Measurements from ENCODE around the gene LRRC4B. TPM values are rescaled to one million over a fixed set of nuclear protein-coding genes. Genes with fewer than 3 reads are reported as not detected.

The LRRC4B gene
- total RNA-seq, 1 donor from 2014 or later, result not detected

DNA sequence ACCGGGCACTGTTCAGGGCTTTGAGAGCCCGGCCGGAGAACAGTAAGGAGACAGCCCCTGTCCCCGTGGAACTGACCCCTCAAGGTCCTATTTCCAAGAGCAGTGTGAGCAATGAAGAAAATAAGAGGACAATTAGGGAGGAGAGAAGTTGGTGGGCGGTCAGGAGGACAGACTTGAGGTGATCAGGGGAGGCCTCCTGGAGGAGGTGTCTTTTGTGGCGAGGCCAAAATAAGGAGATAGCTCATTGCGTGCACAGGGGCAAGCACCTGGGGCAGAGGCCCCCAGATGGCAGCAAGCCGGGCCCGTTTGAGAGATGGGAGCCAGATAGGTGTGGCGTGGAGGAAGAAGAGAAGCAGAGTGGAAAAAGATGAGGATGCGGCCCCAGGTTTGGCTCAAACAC is 2.8 kb upstream of the LRRC4B start:
- intact Hi-C loops (cut with micrococcal nuclease), result no loop called here

DNA sequence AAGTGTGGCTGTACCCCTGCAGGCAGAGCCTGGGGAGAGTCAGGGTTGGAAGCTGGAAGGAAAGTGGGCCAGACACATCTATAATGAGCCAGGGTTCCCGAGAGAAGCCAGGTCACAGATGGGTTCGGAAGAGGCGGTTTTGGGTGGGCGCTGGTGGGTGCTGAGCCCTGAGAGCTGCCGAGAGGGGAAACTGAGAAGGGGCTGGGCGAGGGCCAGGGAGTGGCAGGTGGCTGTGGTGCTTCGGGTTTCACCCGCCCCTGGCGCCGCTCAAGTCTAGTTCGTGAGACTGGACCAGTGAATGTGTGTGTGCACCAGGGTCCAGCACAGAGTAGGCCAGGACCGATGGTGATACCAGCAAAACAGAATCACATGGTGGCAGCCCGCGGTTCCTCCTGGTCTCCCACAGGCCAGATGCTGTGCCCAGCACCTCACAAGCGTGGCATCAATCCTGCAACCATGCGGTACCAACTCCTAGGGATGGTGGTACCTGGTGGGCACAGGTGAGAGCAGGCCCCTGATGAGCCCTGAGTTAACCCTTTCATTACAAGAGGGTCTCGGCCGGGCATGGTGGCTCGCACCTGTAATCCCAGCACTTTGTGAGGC is 1.8 kb upstream of the LRRC4B start:
- intact Hi-C loops (cut with micrococcal nuclease), result no loop called here

DNA sequence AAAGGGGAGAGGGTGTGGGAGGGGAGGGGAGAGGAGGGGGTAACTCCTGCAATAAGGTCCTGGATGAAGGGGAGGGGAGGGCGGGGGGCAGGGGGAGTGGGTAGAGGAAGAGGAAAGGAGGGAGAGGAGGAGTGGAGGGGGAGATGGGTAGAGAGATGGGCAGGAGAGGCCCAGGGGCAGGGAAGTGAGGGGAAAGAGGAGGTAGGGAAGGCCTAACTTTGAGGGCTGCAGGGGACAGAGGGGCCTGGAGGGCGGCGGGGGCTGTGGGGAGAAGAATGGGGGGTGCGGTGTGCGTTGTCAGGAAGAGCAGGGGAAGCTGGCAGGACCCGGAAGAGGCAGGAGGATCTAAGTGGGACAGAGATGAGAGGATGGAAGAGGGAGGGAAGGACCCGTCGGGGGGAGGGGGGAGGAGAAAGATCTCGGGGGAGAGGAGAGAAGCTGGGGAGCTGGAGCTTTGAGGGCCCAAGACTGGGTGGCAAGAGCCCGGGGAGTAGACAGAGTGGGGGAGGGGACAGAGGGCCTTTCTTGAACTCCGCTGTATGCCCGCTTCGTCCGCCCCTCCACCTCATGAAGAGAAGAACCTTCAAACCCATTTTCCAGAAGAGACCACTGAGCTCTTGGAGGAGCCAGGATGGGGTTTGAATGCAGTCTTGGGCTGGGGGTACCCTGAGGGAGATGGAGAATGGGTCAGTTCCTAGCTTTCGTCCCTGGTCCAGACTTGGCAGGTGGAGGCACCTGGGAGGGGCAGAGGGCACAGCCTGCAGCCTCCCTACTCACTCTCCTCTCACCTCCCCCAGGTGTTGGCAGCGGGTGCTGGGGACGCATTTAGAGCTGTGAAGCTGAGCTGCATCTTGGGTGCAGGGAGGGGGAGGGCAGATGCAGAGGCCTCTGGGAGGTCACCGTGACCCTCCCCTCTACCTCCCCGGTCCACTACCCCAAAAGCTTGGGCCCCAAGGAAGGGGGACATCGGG is 778 bp upstream of the LRRC4B start:
- intact Hi-C loops (cut with micrococcal nuclease), result no loop called here

DNA sequence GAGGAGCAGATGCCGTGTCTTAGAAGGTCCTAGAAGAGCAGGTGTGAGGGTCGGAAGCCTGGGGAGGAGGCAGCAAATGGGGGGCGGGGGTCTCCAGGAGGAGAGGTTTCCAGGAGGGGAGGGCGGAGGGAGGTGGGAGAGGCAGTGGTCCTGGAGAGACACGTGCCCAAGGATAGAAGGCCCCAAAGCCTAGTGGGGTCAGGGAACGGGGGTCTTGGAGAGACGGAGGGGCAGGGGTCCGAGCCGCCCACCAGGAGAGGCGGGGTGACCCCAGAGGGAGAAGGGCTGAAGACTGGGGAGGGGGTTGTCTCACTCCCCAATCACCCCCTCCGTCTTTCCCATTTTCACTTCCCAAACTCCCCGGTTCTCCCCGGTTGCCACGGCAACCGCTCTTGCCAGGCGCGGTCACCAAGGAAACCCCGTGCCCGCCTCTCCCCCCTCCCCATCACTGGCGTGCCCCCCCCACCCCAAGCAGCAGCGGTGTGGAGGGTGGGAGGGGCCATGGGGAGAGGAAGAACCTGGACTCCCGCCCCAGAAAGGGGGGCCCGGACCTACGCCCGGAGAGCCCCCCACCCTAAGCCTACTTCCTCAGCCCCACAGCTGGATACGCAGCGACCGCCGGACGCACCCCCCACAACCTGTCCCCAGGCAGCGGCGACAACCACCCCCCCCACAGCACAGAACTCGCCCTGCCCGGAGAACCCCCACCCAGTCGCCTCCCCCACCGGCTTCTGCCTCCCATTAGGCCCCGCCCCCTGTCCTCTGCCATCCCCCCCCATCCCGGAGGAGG is 988 bp downstream of the LRRC4B start:
- intact Hi-C loops (cut with micrococcal nuclease), result no loop called here

DNA sequence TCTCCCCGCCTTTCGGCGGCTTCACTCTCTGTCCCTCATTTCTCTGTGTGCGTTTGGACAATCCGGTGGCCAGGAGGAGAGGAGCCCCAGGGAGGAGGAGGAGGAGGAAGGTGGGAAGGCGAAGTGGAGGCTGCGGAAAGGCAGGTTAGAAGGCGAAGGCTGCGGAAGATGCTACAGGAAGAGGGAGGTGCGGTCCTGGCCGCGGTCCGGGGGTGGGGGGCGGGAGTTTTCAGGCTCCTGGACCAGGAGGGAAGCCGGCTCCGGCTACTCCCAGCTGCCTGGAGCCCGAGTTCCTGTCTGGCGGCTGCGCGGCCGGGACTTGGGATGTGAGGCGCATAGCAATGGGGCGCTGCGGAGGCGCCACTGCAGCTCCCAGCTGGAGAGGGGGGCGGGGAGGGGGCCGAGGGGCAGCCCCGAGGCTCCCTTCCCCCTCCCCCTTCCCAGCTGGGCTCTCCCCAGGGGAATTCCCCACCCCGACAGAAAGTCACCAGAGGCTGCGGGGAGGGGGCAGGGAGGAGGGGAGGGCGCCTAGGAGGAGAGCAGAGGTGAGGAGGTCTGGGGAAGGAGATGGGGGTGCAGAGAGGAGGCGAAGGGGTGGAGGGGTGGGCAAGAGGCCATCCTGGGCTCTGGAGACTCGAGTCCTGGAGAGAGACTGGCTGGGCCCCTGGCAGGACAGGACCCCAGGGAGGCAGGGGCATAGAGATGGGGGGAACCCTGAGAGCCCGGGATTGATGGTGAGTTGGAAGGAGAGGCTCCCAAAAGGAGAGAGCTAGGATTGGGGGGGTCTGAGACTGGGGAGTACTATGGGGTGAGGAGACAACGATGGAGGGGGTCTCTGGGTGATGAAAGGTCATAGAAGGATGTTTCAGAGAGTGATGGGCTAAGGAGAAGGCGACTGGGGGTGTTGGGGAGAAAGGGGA is 2.0 kb downstream of the LRRC4B start:
- intact Hi-C loops (cut with micrococcal nuclease), result no loop called here

DNA sequence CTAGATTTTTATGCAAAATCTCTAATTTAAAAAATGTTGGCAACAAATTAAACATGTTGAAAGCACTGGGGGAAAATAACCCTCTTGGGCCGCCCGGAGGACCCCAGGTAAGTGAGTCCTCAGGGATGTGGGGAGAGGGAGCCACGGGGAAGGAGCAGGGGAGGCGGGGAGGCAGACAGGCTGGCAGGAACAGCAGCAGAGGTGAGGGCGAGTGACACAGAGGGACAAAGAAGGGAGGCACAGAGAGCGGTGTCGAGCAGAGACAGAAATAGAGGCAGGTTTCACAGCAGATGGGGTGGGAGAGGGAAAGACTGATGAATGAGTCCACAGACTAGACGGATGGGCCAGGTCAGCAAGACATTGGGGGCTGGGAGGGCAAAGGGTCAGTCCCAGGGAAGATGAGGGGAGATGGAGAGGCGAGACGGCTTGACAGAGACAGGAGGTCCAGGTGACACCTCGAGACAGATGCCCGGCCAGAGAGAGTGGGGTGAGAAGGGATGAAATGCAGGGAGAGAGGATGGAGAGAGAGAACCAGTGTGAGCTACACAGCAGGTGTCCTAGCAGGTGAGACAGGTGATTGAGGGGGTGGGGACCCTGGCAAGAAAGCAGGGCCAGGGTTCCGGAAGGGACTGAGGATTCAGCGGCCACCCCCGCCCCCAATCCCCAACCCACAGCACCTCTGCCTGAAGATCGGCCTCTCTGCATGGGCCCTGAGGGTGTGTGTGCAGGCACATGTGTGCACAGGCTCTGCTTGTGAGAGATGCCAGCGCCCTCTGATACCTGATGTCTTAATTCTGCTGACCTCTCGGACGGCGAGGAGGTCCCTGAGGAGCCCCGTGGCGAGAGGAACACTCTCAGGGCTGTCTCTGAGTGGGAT is 3.8 kb downstream of the LRRC4B start:
- intact Hi-C loops (cut with micrococcal nuclease), result no loop called here

DNA sequence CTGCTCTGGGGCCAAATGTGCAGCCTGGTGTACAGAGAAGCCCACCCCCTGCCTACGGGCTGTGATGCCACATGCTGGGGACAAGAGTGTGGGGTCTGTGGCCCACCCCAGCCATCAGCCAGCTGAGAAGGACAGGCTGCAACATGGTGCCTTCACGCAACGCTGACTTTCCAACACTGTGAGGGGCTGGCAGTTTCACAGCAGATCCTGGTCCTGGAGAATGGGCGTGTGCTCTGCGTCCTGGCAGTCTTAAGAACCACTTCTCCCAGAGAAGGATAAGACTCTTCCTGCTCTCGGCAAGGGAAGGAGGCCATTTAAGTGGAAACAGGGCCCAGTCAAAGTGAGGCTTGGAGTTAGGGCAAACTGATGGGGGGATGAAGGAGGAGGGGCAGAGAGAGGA is 4.6 kb downstream of the LRRC4B start:
- intact Hi-C loops (cut with micrococcal nuclease), result no loop called here

DNA sequence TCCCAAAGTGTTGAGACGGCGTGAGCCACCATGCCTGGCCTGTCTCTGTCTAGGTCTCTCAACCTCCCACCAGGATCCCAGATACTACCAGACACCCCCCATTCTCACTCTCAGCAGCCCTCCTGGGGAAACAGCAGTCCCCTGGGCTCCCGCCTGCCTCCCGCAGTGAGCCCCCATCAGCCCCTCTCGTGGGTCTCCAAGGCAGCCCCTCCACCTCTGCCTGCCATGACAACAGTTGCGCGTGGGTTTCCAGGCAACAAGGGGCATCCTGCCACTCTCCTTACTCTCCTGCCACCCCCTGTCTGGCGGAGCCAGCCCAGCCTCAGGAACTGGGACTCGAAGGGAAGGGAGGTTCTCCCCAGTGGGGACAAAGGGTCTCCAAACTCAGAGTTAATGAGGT is 5.2 kb downstream of the LRRC4B start:
- intact Hi-C loops (cut with micrococcal nuclease), result no loop called here

DNA sequence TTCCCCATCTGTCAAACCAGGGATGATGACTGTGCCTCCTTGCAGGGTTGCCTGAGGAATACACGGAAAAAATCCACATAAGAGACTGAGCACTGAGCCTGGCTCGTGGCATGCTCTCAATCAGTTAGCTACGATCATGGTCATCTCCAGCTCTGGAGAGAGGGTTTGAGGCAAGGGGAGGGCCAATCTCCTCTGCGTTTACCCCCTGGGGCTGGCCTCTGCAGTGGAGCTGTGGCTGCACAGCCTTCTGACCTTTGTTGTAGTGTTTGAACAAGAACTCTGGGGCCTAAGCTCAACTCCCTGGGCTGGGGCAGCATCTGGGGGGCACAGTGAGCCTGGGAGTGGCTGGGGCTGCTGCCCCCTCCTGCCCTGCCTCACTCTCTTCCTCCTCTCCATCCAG is 5.9 kb downstream of the LRRC4B start:
- intact Hi-C loops (cut with micrococcal nuclease), result no loop called here

DNA sequence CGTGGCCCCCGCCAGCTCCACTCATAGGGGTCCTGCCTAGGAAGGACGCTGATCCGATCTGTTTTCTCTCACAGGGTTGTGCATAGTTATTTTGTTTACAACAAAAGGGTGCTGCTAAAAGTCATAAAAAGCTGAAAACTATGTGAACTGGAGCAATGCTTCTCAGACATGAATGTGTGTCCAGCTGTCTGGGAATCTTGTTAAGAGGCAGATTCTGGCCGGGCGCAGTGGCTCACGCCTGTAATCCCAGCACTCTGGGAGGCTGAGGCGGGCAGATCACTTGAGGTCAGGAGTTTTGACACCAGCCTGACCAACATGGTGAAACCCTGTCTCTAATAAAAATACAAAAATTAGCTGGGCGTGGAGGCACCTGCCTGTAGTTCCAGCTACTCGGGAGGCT is 8.6 kb downstream of the LRRC4B start:
- intact Hi-C loops (cut with micrococcal nuclease), result no loop called here

DNA sequence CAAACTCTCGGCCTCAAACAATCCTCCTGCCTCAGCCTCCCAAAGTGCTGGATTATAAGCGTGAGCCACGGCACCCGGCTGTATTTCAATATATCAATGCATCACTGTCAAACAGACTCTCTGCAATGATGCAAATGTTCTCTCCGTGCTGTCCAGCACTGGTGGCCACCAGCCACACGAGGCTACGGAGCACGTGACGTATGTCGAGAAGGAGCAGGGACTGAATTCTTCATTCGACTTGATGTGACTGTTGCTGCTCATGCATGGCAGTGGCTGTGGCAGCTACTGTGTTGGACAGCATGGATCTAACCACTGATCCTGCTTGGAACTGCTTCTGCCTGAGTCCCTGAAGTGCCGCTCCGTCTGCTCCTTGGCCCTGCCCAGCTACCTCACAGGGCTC is 9.8 kb downstream of the LRRC4B start:
- intact Hi-C loops (cut with micrococcal nuclease), result no loop called here

DNA sequence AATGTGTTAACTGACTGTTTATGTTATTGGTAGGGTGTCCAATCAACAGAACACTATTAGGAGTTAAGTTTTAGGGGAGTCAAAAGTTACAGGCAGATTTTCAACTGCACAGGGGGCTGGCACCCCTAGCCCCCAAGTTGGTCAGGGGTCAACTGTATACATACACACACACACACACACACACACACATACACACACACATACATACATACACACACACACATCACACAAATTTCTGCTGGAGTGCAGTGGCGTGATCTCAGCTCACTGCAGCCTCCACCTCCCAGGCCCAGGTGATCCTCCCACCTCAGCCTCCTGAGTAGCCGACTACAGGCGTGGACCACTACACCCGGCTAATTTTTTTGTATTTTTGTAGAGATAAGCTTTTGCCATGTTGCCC is 10.2 kb downstream of the LRRC4B start:
- intact Hi-C loops (cut with micrococcal nuclease), result no loop called here

DNA sequence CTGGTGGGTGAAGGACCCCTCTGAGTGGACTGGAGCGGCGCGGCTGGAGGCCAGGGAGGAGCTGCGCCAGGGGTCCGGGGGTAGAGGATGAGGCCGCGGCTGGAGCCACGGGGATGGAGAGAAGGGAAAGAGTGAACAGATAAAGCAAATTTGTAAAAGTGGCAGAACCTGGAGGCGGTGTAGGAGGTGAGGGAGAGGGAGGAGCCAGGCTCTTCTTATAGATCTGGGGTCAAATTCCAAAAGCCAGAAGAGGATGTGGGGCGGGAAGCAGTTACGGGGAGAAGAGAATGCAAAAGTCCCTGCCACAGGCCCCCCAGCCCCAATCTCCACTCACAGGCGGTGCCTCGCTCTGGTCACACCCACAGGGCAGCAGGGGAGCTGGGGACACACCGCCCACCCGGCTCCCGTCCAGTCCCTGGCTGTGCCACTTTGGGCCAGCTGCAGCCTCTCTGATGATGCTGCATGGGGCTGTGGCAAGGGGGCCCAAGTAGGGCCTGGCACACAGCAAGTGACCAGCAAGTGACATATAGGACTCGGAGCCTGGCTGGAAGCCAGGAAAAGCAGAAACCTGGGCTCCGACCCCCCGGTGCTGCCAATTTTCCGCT is 11.1 kb downstream of the LRRC4B start:
- intact Hi-C loops (cut with micrococcal nuclease), result no loop called here

DNA sequence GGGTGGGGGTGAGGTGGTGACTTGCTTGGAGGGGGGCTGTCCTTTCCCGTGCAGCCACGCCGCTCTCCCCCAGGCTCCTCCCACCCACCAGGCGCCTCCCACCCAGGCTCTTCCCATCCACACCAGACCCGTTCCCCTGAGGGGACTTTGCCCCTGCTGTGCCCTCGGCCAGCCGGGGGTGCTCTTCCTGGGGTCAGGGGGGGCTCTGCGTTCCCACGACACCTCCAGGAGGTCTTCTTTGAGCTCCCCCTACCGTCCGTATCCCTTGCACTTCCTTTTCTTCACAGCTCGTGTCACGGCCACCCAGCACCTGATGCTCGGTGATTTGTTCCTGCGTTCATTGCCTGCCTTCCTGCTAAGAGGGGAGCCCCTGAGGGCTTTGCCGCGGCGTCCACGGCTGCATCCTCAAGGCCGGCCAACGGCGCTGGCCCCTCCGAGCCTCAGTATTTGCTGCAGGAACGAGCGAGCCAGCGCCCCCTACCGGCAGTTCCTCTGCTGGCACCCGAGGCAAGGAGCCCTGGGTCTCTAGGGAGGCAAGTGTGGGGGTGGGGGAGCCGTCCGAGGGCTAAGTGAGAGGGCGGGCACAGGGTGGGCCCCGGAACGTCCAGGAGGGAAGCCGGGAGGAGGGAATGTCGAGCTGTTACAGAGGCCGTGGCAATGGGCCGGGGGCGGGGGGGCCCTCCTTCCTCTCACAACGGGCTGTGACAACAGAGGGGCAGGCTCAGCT is 11.8 kb downstream of the LRRC4B start:
- intact Hi-C loops (cut with micrococcal nuclease), result loop anchor here (1.0 kb wide), 1 partner anchor 199 kb away; no protein-coding TSS in a partner anchor

DNA sequence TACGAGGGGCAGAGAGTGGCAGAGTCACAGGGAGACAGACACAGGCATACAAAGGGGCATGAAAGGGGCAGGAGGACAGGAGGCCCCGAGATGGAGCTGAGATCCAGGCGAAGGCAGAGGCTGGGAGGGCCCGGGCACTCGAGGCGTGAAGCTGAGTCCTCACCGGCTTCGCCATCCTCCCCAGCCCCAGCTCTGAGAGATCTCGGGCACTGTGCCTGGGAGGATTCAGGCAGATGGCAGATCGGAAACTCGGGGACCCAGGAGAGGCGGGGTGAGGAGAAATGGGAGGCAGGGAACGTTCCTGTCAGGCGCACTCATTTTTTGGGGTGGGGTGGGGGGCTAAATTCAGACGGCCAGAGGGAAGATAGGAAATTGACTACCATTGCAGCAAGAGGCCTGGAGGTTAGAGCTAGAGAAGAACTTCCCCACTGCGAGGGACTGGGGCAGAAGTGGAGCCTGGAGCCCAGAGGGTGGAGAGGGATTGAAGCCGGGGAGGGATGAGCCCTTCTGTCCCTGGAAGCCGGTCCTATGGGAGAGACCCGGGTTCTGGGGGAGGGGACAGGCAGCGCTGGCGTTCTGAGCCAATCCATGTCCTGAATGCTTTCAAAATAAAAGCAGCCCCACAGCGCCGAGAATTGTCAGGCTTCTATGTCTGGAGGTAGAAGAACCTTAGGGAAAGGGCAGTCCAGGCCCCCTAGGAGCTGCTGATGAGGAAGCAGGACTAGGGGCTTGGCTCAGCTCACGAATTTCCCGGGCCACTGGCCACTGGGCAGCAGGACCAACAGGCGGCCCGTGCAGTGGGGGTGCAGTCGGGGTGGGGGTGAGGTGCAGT is 12.6 kb downstream of the LRRC4B start:
- intact Hi-C loops (cut with micrococcal nuclease), result loop anchor here (1.0 kb wide), 1 partner anchor 198 kb away; no protein-coding TSS in a partner anchor

DNA sequence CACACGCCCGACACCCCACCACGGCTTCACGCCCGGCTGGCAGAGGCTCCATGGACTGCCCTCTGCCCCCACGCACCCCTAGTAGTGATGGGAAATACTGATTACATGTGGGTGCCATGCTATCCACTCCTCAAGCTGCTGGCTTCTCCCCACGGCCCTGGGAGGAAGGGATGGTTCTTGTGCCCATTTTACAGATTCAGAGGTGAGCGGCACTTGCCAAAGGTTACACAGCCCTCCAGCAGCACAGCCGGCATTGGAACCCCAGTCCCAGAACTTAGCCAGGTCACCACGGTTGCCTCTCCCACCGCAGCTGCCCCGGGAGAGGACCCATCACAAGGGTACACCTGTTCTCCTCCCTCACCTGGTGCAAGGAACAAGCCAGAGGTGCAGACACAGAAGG is 13.2 kb downstream of the LRRC4B start:
- intact Hi-C loops (cut with micrococcal nuclease), result no loop called here

DNA sequence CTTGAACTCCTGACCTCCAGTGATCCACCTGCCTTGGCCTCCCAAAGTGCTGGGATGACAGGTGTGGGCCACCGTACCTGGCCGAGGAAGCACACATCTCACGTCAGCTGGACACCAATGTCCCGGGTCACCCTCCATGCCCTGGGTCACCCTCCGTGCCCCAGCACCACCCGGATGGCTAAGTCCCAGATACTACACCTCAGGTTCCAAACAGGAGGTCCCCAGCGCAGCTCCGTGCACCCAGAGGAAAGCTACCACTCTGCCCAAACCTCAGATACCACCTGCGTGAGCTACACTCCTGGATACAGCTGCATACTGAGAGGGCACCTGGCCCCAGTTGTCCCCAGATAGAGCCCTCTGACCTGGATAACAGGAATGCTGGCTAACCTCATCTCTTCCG is 14.0 kb downstream of the LRRC4B start:
- intact Hi-C loops (cut with micrococcal nuclease), result no loop called here
